ENCODE measurements around the gene BCL2L13.

DNA sequence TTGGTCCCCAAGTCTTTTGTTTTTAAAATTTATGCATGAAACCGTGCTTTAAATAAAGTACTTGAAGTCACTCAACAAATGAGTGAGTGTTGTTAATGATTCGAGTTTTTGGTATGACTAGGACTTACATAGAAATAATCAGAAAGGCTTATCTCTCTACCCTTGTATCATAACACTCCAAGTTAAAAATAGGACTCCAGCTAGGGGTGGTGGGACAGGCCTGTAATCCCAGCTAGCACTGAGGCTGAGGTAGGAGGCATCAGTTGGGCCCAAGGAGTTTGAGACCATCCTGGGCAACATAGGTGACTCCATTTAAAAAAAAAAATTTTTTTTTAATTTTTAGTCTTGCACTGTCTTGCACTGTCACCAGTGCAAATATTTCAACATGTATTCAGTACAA is 55.6 kb downstream of the BCL2L13 start:
- TF ChIP-seq POLR2A (IDR thresholded peaks at IDR 0.05) (no peak), POLR2AphosphoS5 (IDR thresholded peaks at IDR 0.05) (no peak)
- TF ChIP-seq, protein P1, sequence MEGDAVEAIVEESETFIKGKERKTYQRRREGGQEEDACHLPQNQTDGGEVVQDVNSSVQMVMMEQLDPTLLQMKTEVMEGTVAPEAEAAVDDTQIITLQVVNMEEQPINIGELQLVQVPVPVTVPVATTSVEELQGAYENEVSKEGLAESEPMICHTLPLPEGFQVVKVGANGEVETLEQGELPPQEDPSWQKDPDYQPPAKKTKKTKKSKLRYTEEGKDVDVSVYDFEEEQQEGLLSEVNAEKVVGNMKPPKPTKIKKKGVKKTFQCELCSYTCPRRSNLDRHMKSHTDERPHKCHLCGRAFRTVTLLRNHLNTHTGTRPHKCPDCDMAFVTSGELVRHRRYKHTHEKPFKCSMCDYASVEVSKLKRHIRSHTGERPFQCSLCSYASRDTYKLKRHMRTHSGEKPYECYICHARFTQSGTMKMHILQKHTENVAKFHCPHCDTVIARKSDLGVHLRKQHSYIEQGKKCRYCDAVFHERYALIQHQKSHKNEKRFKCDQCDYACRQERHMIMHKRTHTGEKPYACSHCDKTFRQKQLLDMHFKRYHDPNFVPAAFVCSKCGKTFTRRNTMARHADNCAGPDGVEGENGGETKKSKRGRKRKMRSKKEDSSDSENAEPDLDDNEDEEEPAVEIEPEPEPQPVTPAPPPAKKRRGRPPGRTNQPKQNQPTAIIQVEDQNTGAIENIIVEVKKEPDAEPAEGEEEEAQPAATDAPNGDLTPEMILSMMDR (IDR thresholded peaks at IDR 0.05): no peak
